PFSK-1 (cell line): ENCODE data around the gene MAP1S.

Source experiments
- POLR2AphosphoS5 ChIP-seq: IDR thresholded peaks from 2 replicates; pipeline ENCODE4 v1.6.1; 2012; ENCODE audit warnings: low read depth, mild to moderate bottlenecking, control low read depth, low read length, moderate library complexity
- REST ChIP-seq, 2 experiments: IDR thresholded peaks; 2 replicates each; pipeline versions ENCODE4 v1.6.1 to v1.8.0; 2011 to 2012; ENCODE audit warnings: low read depth in 2 of 2, low read length in 2 of 2, control low read depth in 1 of 2, inconsistent platforms in 1 of 2, mild to moderate bottlenecking in 1 of 2, moderate library complexity in 1 of 2; ENCODE audit not compliant: insufficient read depth in 1 of 2

- TF ChIP-seq POLR2AphosphoS5, result peak; percentile 52; the same call in 1 of the 2 replicates
- peak; percentile 91 to 97 for TF ChIP-seq REST (IDR thresholded peaks at IDR 0.05; ENCODE audit: insufficient read depth in 1 of 2, low read depth in 2 of 2, low read length in 2 of 2)
These were observed 31.2 kb upstream of the MAP1S start, which contains the start of gene UNC13A for GRCh38 chr19:17687857-17688784.
